Activated T-cell treated with anti-CD3 and anti-CD28 coated beads for 48 hours (primary cell): Measurements from ENCODE around the gene IL22RA2.

ENCODE experiments used
- DNase-seq: peaks from one replicate; pipeline ENCODE4 v3.0.0-alpha.2; 2020; ENCODE audit warnings: low read depth

IL22RA2 gene

DNA sequence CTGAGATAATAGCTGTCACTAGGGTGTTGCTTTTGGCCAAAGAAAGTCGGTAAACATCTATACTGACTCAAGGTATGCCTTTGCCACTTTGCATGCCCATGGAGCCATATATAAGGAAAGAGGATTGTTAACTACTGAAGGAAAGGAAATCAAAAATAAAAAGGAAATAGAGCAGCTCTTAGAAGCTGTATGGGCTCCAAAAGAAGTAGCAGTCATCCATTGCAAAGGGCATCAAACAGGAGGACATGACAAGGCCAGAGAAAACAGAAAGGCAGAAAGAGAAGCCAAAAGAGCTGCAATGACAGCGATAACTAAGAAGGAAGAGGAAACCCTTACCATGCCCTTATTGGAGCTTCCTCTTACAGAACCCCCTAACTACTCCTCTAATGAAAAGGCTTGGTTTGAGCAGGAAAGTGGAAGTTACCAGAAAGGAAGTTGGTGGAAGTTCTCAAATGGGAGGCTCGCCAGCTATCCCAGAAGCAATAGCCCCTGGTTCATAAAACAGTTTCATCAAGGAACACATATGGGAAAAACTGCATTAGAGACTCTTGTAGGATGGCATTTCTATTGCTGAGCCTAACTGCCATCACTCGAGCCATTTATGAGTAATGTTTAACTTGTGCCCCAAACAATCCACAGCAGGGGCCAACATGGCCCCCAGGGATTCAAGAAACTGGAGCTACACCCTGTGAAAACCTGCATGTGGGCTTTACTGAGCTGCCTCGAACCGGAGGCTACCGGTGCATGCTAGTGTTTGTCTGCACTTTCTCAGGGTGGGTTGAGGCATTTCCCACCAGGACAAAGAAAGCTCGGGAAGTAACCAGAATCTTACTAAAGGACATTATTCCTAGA is 7.0 kb downstream of the IL22RA2 start:
- DNase-seq = no peak

DNA sequence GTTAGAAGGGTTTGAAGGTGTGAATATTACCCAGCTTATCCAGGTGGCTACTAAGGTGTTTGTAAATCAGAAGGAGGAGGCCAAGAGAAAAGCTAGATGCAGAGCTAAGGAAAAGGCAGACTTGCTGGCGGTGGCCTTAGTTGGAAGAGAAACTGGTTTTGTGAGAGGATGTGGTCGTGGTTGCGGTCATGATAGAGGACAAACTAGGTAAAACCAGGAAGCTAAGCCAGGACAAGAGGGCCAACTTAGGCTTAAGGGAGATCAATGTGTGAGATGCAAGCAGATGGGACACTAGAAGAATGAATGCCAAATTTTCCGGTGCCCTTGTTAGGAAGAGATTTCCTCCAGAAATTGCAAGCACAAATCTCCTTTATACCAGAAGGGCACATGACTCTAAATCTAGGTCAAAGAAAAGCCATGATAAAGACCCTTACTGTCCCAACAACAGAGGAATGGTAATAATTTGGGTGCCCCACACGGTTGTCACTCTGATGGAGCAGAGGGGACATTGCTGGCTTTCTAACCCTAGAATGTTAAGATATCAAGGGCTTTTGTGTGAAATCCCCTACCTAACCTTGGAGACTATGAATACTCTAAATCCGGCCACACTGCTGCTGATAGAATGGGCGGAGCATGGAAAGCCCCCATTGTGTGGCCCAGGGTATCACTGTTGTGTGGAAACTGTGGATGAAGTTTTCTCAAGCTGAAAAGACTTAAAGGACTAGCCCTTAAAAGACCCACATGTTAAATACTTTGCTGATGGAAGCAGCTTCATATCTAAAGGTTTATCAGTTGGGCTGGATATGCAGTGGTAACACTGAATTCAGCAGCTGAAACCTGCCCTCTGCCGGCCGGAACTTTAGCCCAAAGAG is 7.8 kb downstream of the IL22RA2 start:
- no peak for DNase-seq

DNA sequence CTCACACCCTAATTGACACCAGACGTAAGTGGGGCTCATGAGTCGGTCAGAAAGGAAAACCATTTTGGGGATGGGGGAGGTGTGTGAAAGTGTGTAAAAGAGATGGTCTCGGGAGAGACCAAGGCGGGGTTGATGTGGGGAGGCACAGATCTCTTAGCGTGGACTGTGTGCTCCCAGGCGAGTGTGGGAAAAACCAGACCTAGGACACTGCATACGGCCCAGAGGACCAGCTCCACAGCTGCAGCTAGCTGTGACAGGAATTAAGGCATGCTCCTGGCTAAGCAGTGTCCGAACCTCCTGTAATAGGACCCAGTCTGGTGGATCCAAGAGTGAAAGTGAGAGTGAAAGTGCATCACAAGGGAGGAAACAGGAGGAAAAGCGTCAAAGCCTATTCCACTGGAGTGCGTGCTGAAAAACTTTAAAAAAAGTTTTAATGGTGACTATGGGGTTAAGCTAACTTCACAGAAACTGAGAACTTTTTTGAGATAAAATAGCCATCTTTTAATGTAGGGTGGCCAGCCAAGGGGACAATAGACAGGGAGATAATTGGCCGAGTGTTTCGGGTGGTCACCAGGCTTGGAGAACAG is 9.6 kb downstream of the IL22RA2 start:
- no peak for DNase-seq

DNA sequence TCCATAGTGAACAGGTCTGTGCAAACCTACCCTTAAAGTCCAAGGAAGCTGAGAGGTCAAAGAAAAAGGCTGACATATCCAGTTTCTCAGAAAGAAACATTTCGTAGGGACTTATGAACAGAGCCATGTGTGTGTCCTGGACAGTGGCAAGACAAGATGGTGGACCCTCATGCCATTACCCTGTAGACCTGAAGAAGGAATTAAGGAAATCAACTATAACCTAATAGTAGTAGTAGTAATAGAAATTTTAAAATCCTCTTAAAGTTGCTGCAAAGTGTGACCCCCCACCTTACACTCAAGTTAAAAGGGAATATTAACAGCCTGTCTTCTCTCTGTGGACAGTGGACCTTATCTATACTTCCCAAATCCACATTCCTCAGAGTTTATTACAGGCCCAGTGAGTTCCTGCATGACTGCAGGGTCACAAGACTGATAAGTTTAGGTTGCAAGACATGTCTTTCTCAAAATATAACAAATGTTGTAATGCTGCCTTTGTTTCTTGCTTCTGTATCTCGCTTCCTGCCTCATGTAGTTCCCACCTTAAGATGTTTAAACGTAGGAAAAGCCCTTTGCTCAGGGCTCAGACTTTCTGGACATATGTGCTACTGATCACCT is 10.6 kb downstream of the IL22RA2 start:
- DNase-seq = no peak

DNA sequence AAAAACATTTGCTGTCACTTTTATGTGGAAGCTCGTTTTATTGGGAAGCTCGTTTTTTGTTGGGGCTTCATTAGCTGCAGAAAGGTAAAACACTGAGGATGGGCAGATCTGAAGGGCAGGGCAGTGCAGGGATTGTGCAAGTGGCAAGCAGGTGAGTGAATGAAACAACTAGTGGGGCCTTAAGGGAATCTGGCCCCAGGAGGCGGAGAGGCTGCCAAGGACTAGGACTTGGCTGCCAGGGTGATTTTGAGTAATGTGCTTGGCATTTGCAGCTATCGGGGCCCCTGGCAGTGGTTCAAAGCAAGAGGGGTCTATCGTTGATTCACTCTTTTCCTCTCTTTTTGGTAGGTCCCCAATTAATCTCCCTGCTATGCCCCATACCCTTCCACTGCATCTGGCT is 11.5 kb downstream of the IL22RA2 start:
- no peak for DNase-seq

DNA sequence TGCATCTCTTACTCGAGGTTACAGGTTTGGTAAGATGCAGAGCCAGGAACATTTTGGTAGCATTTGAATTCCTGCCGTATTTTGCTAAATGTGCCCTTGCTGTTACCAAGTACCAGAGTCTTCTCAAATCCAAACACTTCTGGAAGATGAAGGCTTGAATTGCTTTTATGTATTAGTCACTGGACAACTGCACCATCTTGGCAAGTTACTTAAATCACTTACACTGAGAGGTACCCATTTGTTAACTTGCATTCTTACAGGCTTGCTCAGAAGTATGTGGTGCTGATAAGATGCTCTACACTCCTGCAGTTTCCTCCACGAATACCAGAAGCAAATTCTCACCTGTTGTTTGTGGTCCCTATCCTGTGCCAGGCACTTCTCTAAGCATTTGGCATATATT is 12.7 kb downstream of the IL22RA2 start:
- DNase-seq = no peak

DNA sequence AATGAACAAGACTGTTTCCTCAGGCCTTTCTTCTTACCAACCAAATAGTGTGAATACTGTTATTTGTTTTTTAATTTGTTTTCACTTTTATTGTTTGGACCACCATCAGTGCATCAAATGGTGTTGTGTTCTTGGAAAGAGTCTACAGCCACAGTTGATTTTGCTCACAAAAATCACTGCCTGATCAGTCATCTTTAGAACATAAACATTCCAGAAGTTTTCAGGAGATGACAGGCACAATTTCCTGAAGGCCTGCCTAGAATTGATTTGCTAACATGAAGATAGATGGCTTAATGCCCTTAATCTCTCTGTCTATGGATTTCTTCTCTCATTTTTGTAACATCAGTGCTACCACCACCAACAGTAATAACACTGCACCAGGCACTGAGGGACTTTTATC is 13.5 kb downstream of the IL22RA2 start:
- DNase-seq = no peak

DNA sequence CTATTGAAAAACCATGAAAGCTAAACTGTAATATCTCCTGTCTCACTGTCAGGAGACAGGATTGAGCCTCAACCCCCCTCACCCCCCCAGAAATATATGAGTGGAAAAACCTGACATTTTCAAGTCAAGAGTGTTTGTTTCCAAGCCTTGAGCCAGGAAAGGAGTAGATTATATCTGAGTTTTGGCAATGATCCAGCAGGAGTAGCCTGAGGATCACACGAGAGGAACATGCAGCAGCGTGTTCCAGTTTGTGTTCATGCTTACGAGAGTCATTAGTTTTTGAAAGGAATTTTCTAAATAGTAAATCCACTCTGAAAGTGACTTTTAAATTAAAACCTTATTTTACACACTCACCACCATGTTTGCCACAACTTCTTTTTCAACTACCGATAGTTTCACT is 15.8 kb downstream of the IL22RA2 start:
- DNase-seq = no peak

DNA sequence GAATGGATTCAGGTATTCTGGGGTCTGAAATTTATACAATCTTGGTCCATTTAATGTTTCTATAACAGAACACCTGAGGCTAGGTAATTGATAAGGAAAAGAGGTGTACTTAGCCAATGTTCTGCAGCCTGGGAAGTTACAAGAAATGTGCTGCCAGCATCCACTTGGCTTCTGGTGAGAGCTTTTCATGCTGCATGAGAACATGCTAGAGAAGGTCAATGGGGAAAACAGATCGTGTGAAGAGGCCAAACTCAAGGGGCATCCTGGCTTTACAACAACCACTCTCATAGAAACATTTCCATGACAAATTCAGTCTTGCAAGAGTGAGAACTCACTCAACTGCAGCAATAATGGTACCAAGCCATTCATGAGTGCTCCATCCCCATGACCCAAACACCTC is 16.8 kb downstream of the IL22RA2 start:
- no peak for DNase-seq

DNA sequence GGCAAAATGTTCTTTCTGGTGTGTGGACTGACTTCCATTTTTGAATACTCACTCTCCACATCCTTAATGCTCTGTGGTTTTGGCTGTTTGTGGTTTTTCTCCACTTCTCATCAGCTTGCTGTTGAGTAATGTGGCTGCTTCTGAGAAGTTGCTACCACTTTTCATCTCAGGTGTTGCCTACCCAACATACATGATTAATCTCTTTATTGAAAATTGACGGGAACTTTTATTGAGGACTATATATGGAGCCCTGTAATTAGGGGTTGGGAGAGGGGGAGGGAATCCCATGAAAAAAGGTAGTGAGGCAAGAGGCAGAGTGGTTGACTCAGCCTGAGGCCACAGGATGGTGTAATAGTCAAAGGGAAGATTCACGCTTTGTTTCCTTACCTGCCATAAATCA is 17.6 kb downstream of the IL22RA2 start:
- no peak for DNase-seq

DNA sequence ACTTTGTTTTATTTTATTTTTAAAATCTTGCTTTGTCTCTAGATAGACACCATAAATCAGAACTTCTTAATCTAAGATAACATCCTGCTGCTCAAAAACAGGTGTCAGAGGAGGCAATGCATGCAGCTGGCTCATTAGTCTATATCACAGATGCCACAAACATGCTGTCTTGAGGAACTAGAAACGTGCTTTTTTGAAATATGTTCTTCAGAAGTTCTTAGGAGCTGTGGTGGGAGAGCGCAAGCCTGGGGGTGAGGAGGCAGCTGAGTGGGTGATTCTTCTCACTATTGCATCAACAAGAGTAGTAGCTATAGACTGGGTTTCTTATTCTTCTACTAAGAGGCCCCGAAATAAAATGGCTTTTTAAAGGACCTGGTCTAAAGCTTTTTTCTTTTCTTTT is 23.4 kb downstream of the IL22RA2 start:
- no peak for DNase-seq

DNA sequence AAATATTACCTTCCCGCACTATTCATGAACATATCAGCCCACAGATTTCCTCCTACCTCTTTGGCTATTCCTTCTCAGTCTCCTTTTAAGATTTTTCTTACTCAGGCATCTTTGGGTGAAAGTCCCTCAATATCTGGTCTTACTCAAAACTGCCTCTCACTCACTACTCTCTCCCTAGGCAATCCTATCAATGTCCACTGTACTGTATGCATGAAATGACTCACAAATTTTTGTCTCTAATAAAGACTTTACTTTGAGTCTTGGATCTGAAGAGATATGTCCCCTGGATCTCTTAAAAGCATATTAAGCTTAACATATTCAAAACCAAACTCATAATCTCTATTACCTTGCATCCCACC is 24.4 kb downstream of the IL22RA2 start:
- no peak for DNase-seq

DNA sequence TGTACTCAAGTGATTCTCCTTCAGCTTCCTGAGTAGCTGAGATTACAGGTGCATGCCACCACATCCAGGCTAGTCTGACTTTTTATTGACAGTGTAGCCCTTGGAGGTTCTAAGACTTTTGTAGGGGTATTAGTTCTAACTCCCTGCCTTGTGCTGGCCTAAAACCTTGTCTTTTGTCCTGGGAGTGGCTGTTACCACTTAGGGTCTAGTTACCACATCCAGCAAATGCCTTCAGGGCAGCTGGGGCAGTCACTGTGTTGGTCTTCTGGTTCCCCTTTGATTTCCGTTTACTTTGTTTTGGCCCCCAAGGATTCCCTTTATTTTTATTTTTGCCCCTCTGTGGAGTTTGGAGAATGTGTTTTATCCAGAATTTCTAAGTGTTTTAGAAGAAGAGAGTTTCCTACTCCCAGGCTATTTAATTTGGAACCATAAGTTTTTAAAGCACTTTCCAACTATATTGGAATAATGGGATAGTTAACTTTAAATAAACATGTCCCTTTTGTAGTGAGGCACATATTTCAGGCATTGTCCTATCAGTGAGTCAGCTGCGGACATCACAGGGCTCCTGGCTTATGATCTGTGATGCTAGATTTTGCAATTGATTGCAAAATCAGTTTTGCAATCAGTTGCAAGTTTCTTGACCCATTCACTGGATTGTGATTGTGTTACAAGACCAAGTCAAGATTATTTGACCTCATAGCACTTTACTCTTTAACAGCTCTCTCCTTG is 25.0 kb downstream of the IL22RA2 start:
- no peak for DNase-seq

DNA sequence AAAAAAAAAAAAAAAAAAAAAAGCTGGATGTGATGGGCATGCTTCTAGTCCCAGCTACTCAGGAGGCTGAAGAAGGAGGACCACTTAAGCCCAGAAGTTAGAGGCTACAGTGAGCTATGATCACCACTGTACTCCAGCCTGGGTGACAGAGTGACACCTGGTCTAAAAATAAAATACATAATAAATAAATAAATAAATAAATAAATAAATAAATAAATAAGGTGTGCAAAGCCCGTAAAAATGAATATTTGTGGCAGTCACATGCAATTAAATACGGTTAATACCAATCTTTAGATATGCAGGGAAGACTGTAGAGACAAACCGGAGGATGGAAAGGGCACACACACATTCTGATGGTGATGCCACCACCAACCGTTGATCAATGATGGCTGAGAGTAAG is 26.2 kb downstream of the IL22RA2 start:
- DNase-seq = no peak

DNA sequence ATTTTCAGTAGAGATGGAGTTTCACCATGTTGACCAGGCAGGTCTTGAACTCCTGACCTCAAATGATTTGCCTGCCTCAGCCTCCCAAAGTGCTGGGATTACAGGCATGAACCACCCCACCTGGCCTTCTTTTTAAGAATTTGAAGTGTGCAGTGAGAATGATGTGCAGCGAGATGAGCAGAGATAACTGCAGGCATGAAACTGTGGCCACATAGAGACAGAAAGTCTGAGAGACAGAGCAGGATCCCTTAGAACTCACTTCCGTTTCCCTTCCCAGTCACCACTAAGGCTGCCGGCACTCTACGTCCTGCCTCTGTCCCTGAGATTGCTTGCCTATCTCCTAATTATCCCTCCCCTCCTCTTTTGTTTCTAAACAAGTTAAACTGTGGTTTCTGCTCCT is 27.2 kb downstream of the IL22RA2 start:
- no peak for DNase-seq

DNA sequence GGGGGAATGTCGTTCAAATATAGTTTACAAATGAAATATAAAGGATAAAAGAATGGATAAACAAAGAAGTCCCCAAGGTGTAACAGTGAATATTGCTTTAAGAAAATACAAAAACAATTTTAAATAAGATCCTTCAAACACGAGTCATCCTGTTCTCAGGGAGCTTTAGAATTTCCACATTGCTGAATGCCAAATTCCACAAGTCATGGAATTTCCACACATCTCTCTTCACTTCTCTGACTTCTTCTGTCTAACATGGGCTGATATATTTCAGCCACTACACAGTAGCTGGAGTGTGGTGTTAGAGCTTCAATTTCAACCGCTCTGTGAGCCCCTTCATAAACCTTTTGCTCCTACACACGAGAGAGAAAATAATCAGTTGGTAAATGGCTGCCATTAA is 28.0 kb downstream of the IL22RA2 start:
- no peak for DNase-seq

DNA sequence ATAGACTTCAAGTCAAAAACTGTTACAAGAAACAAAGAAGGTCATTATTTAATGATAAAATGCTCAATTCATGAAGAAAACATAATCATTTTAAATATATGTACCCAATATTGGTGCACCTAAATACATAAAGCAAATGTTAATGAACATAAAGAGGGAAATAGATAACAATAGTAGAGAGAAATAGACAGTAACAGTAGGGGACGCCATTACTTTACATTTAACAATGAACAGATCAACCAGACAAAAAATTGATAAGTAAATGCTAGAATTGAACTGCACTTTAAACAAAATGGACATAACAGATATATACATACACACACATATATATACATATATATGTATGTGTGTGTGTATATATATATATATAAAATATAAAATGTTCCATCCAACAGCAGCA is 37.4 kb downstream of the IL22RA2 start:
- no peak for DNase-seq

DNA sequence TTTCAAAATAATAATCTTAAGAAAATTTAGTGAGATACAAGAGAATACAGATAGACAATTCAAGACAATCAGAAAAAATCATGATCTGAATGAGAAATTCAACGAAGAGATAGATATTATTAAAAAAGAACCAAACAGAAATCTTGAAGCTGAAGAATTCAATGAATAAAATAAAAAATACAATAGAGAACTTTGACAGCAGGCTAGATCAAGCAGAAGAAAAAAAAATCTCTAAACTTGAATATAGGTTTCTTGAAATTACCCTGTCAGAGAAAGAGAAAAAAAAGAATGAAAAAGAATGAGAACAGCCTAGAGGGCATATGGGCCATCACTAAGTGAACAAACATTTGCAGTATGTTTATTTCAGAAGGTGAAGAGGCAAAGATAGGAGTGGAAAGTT is 39.0 kb downstream of the IL22RA2 start:
- no peak for DNase-seq

DNA sequence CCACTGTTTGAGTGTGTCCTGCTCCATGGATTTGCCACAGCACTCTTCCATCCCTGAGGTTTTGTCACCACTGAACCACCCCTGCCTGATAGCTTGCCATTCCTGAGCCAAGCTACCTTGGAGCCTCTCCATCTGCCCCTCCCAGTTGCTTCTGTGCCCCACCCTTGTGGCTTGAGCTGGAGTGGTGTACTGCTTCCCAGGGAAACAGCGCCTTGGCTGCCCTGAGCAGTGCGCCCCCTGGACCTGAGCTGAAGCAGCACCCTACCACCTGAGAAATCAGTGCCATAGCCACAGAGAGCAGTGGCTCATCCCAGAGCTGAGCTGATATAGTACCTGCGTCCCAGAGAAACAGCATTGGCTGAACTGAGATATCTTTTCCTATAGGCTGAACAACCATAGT is 40.3 kb downstream of the IL22RA2 start:
- no peak for DNase-seq

DNA sequence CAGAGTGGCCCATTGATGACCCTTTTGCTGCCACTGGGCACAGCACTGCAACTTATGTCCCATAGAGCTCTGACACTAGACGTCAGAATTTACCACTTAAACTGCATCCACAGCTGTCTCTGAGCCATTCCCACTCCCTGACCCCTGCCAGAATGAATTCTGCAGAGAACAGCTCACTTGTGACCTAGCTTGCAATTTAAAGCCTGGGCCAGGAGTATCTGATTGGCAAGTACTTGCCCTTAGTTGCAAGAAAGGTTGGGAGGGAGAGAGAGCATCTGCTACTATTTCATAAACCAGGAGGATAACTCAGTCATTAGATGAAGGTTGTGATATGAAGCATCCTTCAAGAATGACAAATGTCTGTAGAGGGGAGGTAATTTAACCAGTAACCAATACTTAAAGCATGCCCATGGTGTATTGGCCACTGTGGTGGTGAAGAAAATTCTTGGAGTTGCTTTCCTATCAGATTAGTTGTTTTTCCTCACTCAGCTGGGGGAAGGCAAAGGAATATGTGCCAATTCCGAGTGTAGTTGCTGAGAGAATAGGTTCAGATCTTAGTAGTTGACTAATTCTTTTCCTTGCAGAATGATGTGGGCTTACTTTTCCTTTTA is 46.5 kb downstream of the IL22RA2 start:
- no peak for DNase-seq

DNA sequence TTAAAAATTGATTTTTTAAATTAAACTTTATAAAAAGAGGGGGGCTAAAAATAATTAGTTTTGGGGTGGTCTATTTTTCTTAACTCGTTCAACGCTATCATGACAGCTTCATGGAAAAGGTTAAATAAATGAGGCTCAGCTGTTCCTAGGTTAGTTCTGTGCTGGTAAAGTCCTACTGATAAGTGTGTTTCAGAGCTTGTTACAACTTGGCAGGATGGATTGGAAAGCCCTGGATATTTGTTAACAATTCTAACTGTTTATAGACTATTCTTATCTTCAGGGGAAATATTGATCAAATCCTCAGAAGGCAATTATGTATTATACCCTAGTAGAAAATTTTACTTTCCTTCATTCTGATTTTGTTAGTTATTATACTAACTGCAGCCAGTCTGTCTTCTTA is 50.4 kb downstream of the IL22RA2 start:
- no peak for DNase-seq

DNA sequence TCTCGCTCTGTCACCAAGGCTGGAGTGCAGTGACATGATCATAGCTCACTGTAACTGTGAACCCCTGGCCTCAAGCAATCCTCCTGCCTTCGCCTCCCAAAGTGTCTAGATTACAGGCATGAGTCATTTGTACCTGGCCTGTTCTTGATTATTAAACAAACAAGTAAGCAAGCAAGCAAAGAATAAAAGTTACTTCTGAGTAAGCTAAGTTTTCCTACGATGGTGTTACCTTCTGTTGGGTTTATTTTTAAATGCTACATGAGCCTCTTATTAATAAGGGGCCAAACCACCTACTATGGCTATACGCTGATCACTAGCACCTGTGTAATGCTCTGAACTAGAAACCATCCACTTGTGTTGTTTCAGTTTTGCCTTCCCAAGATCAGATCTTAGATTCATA is 50.8 kb downstream of the IL22RA2 start:
- DNase-seq = no peak
